H1 (cell line): ENCODE results near the gene WNT9A. TPM values are rescaled to one million over a fixed set of nuclear protein-coding genes. Genes with fewer than 3 reads are reported as not detected.

Experiments
- CTCF ChIA-PET: fragments of 300-600 bp; sonication (Branson Sonifier 250); formaldehyde crosslinking; loops from one replicate; lab custom pipeline; 2021; ENCODE audit not compliant: partially characterized antibody; lab: Charles Lee
- POLR2A ChIA-PET: fragments of 300-600 bp; sonication (Branson Sonifier 250); formaldehyde crosslinking; loops from one replicate; lab custom pipeline; 2021; ENCODE audit warnings: inconsistent platforms; ENCODE audit not compliant: partially characterized antibody; lab: Charles Lee
- DNase-seq, 2 experiments: peaks; one replicate each; pipeline versions ENCODE4 v3.0.0 to v3.0.0-alpha.2; 2010 to 2022; ENCODE audit warnings: low spot score in 2 of 2, low read depth in 1 of 2, mixed read lengths in 1 of 2
- FAIRE-seq: peaks from 2 replicates; lab custom pipeline; 2011; peaks lifted over from hg19 to GRCh38; lab: Jason Lieb, UNC
- H2AFZ ChIP-seq: 2 replicates; pipeline ENCODE4 v1.8.1; 2012; ENCODE audit warnings: low read length, inconsistent platforms
- H2AK5ac ChIP-seq: 2 replicates; pipeline ENCODE4 v1.6.1; 2013; ENCODE audit warnings: low read depth, low read length
- H2BK120ac ChIP-seq: replicated peaks from 2 replicates; pipeline ENCODE3; 2013; ENCODE audit warnings: low read depth, low read length, inconsistent platforms
- H2BK12ac ChIP-seq: 2 replicates; pipeline ENCODE4 v1.6.1; 2013; ENCODE audit warnings: low read depth, low read length
- H2BK15ac ChIP-seq: 2 replicates; pipeline ENCODE4 v1.6.1; 2013; ENCODE audit warnings: low read length
- H2BK20ac ChIP-seq: 2 replicates; pipeline ENCODE4 v1.6.1; 2013; ENCODE audit warnings: low read length
- H2BK5ac ChIP-seq: 2 replicates; pipeline ENCODE4 v1.6.1; 2013; ENCODE audit warnings: low read depth, low read length
- H3K14ac ChIP-seq: 2 replicates; pipeline ENCODE4 v1.6.1; 2013; ENCODE audit warnings: inconsistent platforms; ENCODE audit not compliant: insufficient read length
- H3K18ac ChIP-seq: 2 replicates; pipeline ENCODE4 v1.6.1; 2013; ENCODE audit warnings: low read length; ENCODE audit errors: extremely low read depth
- H3K23ac ChIP-seq: 2 replicates; pipeline ENCODE4 v1.6.1; 2013; ENCODE audit warnings: inconsistent platforms; ENCODE audit not compliant: insufficient read length
- H3K23me2 ChIP-seq: 2 replicates; pipeline ENCODE4 v1.6.1; 2013; ENCODE audit warnings: low read depth, low read length
- H3K27ac ChIP-seq: 2 replicates; pipeline ENCODE4 v1.6.1; 2011; ENCODE audit warnings: low read depth, low read length, inconsistent platforms
- H3K27me3 ChIP-seq, 4 experiments: replicated peaks in 1 of 4; 1 replicate in 1 of 4; 2 replicates in 3 of 4; pipeline versions ENCODE4 v1.6.1 to v1.8.1; 2011 to 2013; ENCODE audit warnings: low read length in 3 of 4, mild to moderate bottlenecking in 3 of 4, inconsistent platforms in 2 of 4, mixed read lengths in 2 of 4, moderate library complexity in 1 of 4; ENCODE audit not compliant: control insufficient read depth in 3 of 4, insufficient read depth in 3 of 4; ENCODE audit errors: extremely low read depth in 1 of 4
- H3K36me3 ChIP-seq, 4 experiments: 2 replicates each; pipeline versions ENCODE4 v1.6.1 to v1.8.1; 2011 to 2013; ENCODE audit warnings: mild to moderate bottlenecking in 4 of 4, low read length in 3 of 4, moderate library complexity in 2 of 4, control low read depth in 1 of 4, inconsistent platforms in 1 of 4; ENCODE audit not compliant: insufficient read depth in 4 of 4, control insufficient read depth in 2 of 4
- H3K4ac ChIP-seq: replicated peaks from 2 replicates; pipeline ENCODE3; 2013; ENCODE audit warnings: low read length, low read depth, mixed read lengths, inconsistent platforms; ENCODE audit not compliant: insufficient read length
- H3K4me1 ChIP-seq, 4 experiments: replicated peaks in 1 of 4; 1 replicate in 1 of 4; 2 replicates in 3 of 4; pipeline versions ENCODE4 v1.6.1 to v1.8.1; 2011 to 2013; ENCODE audit warnings: low read length in 3 of 4, inconsistent platforms in 2 of 4, mixed read lengths in 1 of 4; ENCODE audit not compliant: insufficient read depth in 4 of 4, control insufficient read depth in 3 of 4
- H3K4me2 ChIP-seq, 2 experiments: 2 replicates each; pipeline versions ENCODE4 v1.6.1 to v1.8.1; 2011 to 2013; ENCODE audit warnings: low read depth in 2 of 2, low read length in 2 of 2, control low read depth in 1 of 2, inconsistent platforms in 1 of 2, mild to moderate bottlenecking in 1 of 2; ENCODE audit not compliant: insufficient read depth in 1 of 2
- H3K4me3 ChIP-seq, 4 experiments: fragments of 200-600, 300-600 bp in 1 of 4; sonication (generic), shearing (Covaris generic), sonication (Bioruptor Twin) in 1 of 4; 2 replicates each; pipeline versions ENCODE4 v1.5.1 to v1.8.1; 2011 to 2016; ENCODE audit warnings: low read length in 4 of 4, low read depth in 3 of 4, control low read depth in 2 of 4, inconsistent platforms in 2 of 4, mild to moderate bottlenecking in 2 of 4, mixed read lengths in 1 of 4, moderate library complexity in 1 of 4; ENCODE audit not compliant: insufficient read depth in 2 of 4; ENCODE audit errors: extremely low read depth in 1 of 4
- H3K56ac ChIP-seq: replicated peaks from 2 replicates; pipeline ENCODE3; 2013; ENCODE audit warnings: low read depth, mild to moderate bottlenecking, mixed read lengths, low read length, inconsistent platforms; ENCODE audit not compliant: insufficient read length
- H3K79me1 ChIP-seq: 2 replicates; pipeline ENCODE4 v1.6.1; 2013; ENCODE audit warnings: low read depth, low read length, control low read depth
- H3K79me2 ChIP-seq, 2 experiments: 2 replicates each; pipeline versions ENCODE4 v1.6.1 to v1.8.1; 2012 to 2013; ENCODE audit warnings: low read length in 2 of 2, mild to moderate bottlenecking in 2 of 2, inconsistent platforms in 1 of 2; ENCODE audit not compliant: insufficient read depth in 2 of 2, control insufficient read depth in 1 of 2
- H3K9ac ChIP-seq, 4 experiments: replicated peaks in 1 of 4; 1 replicate in 1 of 4; 2 replicates in 3 of 4; pipeline versions ENCODE4 v1.6.1 to v1.8.1; 2011 to 2013; ENCODE audit warnings: low read depth in 3 of 4, low read length in 3 of 4, control low read depth in 2 of 4, mild to moderate bottlenecking in 2 of 4, moderate library complexity in 2 of 4, inconsistent platforms in 1 of 4; ENCODE audit errors: extremely low read depth in 1 of 4
- H3K9me3 ChIP-seq, 2 experiments: 2 replicates each; pipeline versions ENCODE4 v1.6.1 to v1.8.1; 2012 to 2013; ENCODE audit warnings: mild to moderate bottlenecking in 2 of 2, moderate library complexity in 2 of 2, control low read depth in 1 of 2, inconsistent platforms in 1 of 2, low read depth in 1 of 2, low read length in 1 of 2, mixed read lengths in 1 of 2; ENCODE audit not compliant: insufficient read depth in 2 of 2
- H4K20me1 ChIP-seq, 2 experiments: replicated peaks in 1 of 2; 2 replicates each; pipeline versions ENCODE3 to v1.8.1; 2011 to 2013; ENCODE audit warnings: inconsistent platforms in 2 of 2, low read length in 2 of 2, mild to moderate bottlenecking in 1 of 2; ENCODE audit not compliant: insufficient read depth in 2 of 2, control insufficient read depth in 1 of 2
- H4K5ac ChIP-seq: 2 replicates; pipeline ENCODE4 v1.6.1; 2013; ENCODE audit warnings: low read length, low read depth, mixed read lengths, inconsistent platforms; ENCODE audit not compliant: insufficient read length
- H4K8ac ChIP-seq: 2 replicates; pipeline ENCODE4 v1.8.0; 2013; ENCODE audit warnings: mild to moderate bottlenecking, moderate library complexity, low read length, inconsistent platforms; ENCODE audit not compliant: insufficient read depth; ENCODE audit errors: extremely low read depth
- H4K91ac ChIP-seq: replicated peaks from 2 replicates; pipeline ENCODE3; 2013; ENCODE audit warnings: low read length, mixed read lengths, inconsistent platforms; ENCODE audit not compliant: insufficient read length
- FOSL1 ChIP-seq: IDR thresholded peaks from 2 replicates; pipeline ENCODE4 v1.6.1; 2011; ENCODE audit warnings: mild to moderate bottlenecking, low read depth, low read length, moderate library complexity; ENCODE audit not compliant: insufficient read depth
- POLR2AphosphoS5 ChIP-seq: IDR thresholded peaks from 2 replicates; pipeline ENCODE4 v1.6.1; 2011; ENCODE audit warnings: low read depth, low read length
- RXRA ChIP-seq: IDR thresholded peaks from 2 replicates; pipeline ENCODE4 v1.6.1; 2011; ENCODE audit warnings: low read depth, mild to moderate bottlenecking, low read length, moderate library complexity; ENCODE audit not compliant: insufficient read depth
- SRF ChIP-seq: IDR thresholded peaks from 2 replicates; pipeline ENCODE4 v1.6.1; 2011; ENCODE audit warnings: mild to moderate bottlenecking, low read depth, low read length, moderate library complexity
- SUZ12 ChIP-seq: fragments of 200-600 bp; sonication (generic); IDR thresholded peaks from 2 replicates; pipeline ENCODE4 v1.6.1; 2012; ENCODE audit warnings: mild to moderate bottlenecking, inconsistent platforms, low read length, moderate library complexity, mixed read lengths
- WGBS, 2 experiments: shearing (Covaris generic) in 1 of 2; methylation state at CpG; one replicate each; pipeline versions ENCODE4 v1.1.6 to v1.1.7; 2013 to 2015; ENCODE audit warnings: low lambda C conversion rate in 2 of 2, mixed read lengths in 2 of 2, inconsistent platforms in 1 of 2, low coverage in 1 of 2, missing lambda C conversion rate in 1 of 2; ENCODE audit not compliant: insufficient replicate concordance in 2 of 2, insufficient coverage in 1 of 2, insufficient read length in 1 of 2; ENCODE audit errors: extremely low coverage in 1 of 2, missing lambda C conversion rate in 1 of 2; 5-methylcytosine and 5-hydroxymethylcytosine counted together
- polyA plus RNA-seq, 7 experiments: library from polyadenylated mRNA; depleted of rRNA in 3 of 7; stranded (reverse) in 5 of 7; unstranded in 2 of 7; fragments of >200 nt in 5 of 7; fragments of 200-250 nt in 2 of 7; gene quantifications; 1 replicate in 5 of 7; 2 replicates in 1 of 7; 4 replicates in 1 of 7; pipeline versions ENCODE4 v1.2.1 to v1.2.3, GENCODE V29; 2011 to 2013; ENCODE audit warnings: missing spikeins in 2 of 7, mixed read lengths in 2 of 7
- total RNA-seq: library from RNA; stranded (reverse); fragmentation: NEBNext Ultra II Directional; extraction: Animal tissue kit (Norgen Biotek cat#: 25700); gene quantifications from 2 replicates; pipeline ENCODE4 v1.2.1, GENCODE V29; 2021

Gene WNT9A
- total and polyA plus RNA-seq, 2 of the 8 experiments (the other 6 are each of a cell fraction or from before 2014, with no cell fraction given), result 1.1 to 1.5 TPM

GRCh38 chr1:227917081-227917950 is 30.4 kb downstream of the WNT9A start:
- Histone ChIP-seq H2BK5ac (peak overlapping the region; percentile 36; the same call in 1 of the 2 replicates), H3K27ac (no peak overlapping the region), H3K4me3 (no peak overlapping the region), H2BK15ac (no peak overlapping the region), H2AK5ac (0 out of 2 replicates have a peak overlapping the region, but pooled peaks have one; percentile 57), H2BK20ac (peak overlapping the region; percentile 40; the same call in 1 of the 2 replicates), H3K23ac (no peak overlapping the region), H3K56ac (no peak overlapping the region), H2BK120ac (peak overlapping the region; percentile 28), H3K4me2 (no peak overlapping the region), H4K91ac (peak overlapping the region; percentile 83), H4K8ac (peak overlapping the region; percentile 59), H4K5ac (no peak overlapping the region), H3K4me1 (peaks cover 8 to 43% (median 22%) of the 10 kb centered on the region in 4 experiments), H3K4ac (no peak overlapping the region), H3K18ac (no peak overlapping the region), H3K79me2 (no peaks in the 10 kb centered on the region; a peak in 1 of 4 replicates), H4K20me1 (peaks cover 0 to 3% of the 10 kb centered on the region in 2 experiments), H3K79me1 (no peaks in the 10 kb centered on the region), H3K9me3 (no peaks in the 10 kb centered on the region), H3K23me2 (peaks cover 2% of the 10 kb centered on the region; the same call in 1 of the 2 replicates), H2AFZ (no peak overlapping the region), H2BK12ac (peak overlapping the region; percentile 80; the same call in 1 of the 2 replicates), H3K9ac (no peak overlapping the region)
- POLR2A ChIA-PET, result interaction anchor here (1.4 kb wide), 1 partner anchor 31 kb away, joined by 4 read pairs; the partner anchor contains the start of gene WNT9A
- CTCF ChIA-PET, result interaction anchor here (1.0 to 4.1 kb wide), 3 partner anchors 12 to 37 kb away, joined by 4 to 16 read pairs (median 9); no protein-coding TSS in a partner anchor
- FAIRE-seq (no peak), DNase-seq (no peak)
- TF ChIP-seq SUZ12, result no peak
- no peak for TF ChIP-seq RXRA
- TF ChIP-seq POLR2AphosphoS5, result no peak
- no peak for TF ChIP-seq FOSL1
- TF ChIP-seq SRF, result no peak
- TF ChIP-seq, all 59 proteins: peak for 0
- Histone ChIP-seq H3K14ac (no peak overlapping the region), H3K36me3 (no peaks in the 10 kb centered on the region; a peak in 1 of 8 replicates), H3K27me3 (no peaks in the 10 kb centered on the region; a peak in 1 of 7 replicates)
- 80% methylated on average over 15 of the region's 15 CpGs; no CpG with 5 or more reads in 1 of the 2 experiments for WGBS, 2 experiments
